ENCODE results near the gene NSRP1. TPM values are rescaled to one million over a fixed set of nuclear protein-coding genes. Genes with fewer than 3 reads are reported as not detected.

Gene NSRP1
- total RNA-seq, 1 donor from 2014 or later: 25.3 TPM

GRCh38 chr17:30170415-30170987, 53.9 kb downstream of the NSRP1 start:
- H3K4me1 Mint-ChIP-seq (ENCODE audit: low read depth): no peaks in the 10 kb centered on the region
- no peak overlapping the region for H3K4me3 Mint-ChIP-seq (ENCODE audit: low read depth)
- H3K36me3 Mint-ChIP-seq (ENCODE audit: insufficient read depth): peaks cover 4% of the 10 kb centered on the region
- no peak for TF ChIP-seq CTCF (IDR thresholded peaks at IDR 0.05; ENCODE audit: unreplicated experiment)
- H3K9me3 Mint-ChIP-seq (ENCODE audit: low read depth): no peaks in the 10 kb centered on the region
- no peak overlapping the region for H3K27ac Mint-ChIP-seq
- no peaks in the 10 kb centered on the region for H3K27me3 Mint-ChIP-seq
- no peak for DNase-seq (ENCODE audit: low spot score, unreplicated experiment)

DNA sequence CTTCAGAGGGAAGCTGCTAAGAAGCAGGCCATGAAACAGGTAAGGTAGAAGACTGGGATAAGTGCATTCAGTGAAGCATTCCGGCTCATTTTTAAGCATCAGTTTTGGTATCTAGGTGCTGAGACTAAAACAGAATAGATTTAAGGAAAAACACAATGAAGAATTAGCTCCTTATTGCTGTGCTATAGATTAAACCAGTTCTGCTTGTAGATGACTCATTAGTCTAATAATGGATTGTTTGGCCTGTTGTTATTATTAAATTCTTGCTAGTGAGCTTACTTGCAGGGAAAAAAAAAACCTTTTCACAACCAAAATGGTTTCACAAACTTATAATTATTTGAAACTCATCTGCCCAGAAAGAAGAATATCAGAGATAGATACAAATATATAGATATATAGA, 55.9 kb downstream of the NSRP1 start:
- Mint-ChIP-seq H3K27ac (no peak overlapping the region), H3K27me3 (no peaks in the 10 kb centered on the region), H3K9me3 (ENCODE audit: low read depth) (no peaks in the 10 kb centered on the region), H3K4me3 (ENCODE audit: low read depth) (no peak overlapping the region), H3K4me1 (ENCODE audit: low read depth) (no peaks in the 10 kb centered on the region), H3K36me3 (ENCODE audit: insufficient read depth) (peaks cover 5% of the 10 kb centered on the region)
- TF ChIP-seq CTCF (IDR thresholded peaks at IDR 0.05; ENCODE audit: unreplicated experiment): no peak
- no peak for DNase-seq (ENCODE audit: low spot score, unreplicated experiment)

- H3K9me3 Mint-ChIP-seq (ENCODE audit: low read depth): no peaks in the 10 kb centered on the region
- no peaks in the 10 kb centered on the region for H3K27me3 Mint-ChIP-seq
- TF ChIP-seq CTCF (IDR thresholded peaks at IDR 0.05; ENCODE audit: unreplicated experiment): no peak
- DNase-seq (ENCODE audit: low spot score, unreplicated experiment): no peak
- no peaks in the 10 kb centered on the region for H3K4me1 Mint-ChIP-seq (ENCODE audit: low read depth)
- peaks cover 5% of the 10 kb centered on the region for H3K36me3 Mint-ChIP-seq (ENCODE audit: insufficient read depth)
- H3K4me3 Mint-ChIP-seq (ENCODE audit: low read depth): no peak overlapping the region
- H3K27ac Mint-ChIP-seq: no peak overlapping the region
Observed at GRCh38 chr17:30173649-30174048, 57.0 kb downstream of the NSRP1 start.

- Mint-ChIP-seq H3K4me3 (ENCODE audit: low read depth) (no peak overlapping the region), H3K9me3 (ENCODE audit: low read depth) (no peaks in the 10 kb centered on the region), H3K27me3 (no peaks in the 10 kb centered on the region), H3K27ac (no peak overlapping the region), H3K4me1 (ENCODE audit: low read depth) (no peaks in the 10 kb centered on the region), H3K36me3 (ENCODE audit: insufficient read depth) (peaks cover 7% of the 10 kb centered on the region)
- no peak for DNase-seq (ENCODE audit: low spot score, unreplicated experiment)
- no peak for TF ChIP-seq CTCF (IDR thresholded peaks at IDR 0.05; ENCODE audit: unreplicated experiment)
Observed at GRCh38 chr17:30174556-30174955, 57.9 kb downstream of the NSRP1 start.

- H3K9me3 Mint-ChIP-seq (ENCODE audit: low read depth): no peaks in the 10 kb centered on the region
Observed at GRCh38 chr17:30176855-30177254, 60.2 kb downstream of the NSRP1 start.

More at GRCh38 chr17:30176855-30177254, 60.2 kb downstream of the NSRP1 start:
- DNase-seq (ENCODE audit: low spot score, unreplicated experiment): no peak
- Mint-ChIP-seq H3K27ac (no peak overlapping the region), H3K4me1 (ENCODE audit: low read depth) (no peaks in the 10 kb centered on the region), H3K27me3 (no peaks in the 10 kb centered on the region), H3K36me3 (ENCODE audit: insufficient read depth) (peaks cover 13% of the 10 kb centered on the region), H3K4me3 (ENCODE audit: low read depth) (no peak overlapping the region)
- no peak for TF ChIP-seq CTCF (IDR thresholded peaks at IDR 0.05; ENCODE audit: unreplicated experiment)

Measured in progenitor cell of endocrine pancreas (in vitro differentiated cells).